Measurements from ENCODE around the gene RABGEF1.
"Not testable (repeated sequence)": the region's sequence is repeated elsewhere in the genome, so short reads cannot be mapped to it uniquely, and the experiment has no call there.

Gene RABGEF1

DNA sequence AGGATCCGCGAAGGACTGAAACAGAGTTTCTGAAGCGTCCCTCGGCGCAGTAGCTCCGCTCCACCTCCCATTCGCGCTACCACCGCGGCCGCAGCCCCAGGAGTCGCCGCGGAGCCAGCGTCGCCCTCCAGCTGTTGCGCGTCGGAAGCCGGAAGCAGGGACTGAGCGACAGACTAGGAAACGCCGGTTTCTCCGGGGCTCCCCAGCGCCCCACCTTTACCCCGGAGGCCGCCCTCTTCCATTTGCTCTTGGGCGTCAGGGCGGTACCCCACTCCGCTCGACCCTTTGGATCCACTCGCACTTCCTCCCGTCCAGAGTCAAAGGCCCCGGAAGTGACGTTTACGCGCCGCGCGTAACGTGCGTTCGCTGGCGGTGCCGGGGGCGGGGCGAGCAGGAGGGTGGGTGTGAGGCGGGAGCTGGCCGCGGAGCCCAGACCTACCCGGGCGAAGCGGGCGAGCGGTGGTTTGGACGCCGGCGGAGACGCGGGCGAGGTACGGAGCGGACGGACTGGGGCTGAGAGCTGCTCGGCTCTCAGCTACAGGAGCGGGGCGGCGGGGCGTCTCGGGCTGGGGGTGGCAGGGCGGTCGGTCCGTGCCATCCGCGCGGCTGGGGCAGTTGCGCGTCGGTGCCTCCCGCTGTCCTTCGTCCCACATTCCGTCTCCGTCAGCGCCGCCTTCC, at the start of gene RABGEF1:
TSS of gene RABGEF1 (plus strand) at position 432 of the 678 bp plus-strand sequence. CDS start 31,167 bp downstream, outside the sequence.
- peak; percentile 97 for DNase-seq

DNA sequence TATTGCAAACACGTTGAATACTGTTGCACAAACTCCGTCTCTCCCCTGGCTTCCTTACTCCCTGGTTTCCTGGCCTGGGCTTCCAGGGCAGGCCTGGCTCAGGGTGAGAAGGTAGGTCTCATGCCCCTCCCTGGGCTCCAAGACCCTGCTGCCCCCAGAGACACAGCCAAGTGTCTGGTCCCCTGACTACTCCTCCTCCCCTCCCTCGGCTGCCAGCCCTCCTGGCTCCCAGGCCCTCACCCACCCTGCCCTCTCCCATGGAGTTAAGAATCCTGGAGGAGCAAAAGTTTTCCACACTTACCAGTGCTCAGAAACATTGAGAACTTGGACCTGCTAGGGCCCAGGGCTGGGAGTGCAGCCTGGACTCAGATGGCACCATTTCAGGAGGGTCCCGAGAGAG, 47.2 kb upstream of the RABGEF1 start:
- no peak for DNase-seq

GRCh38 chr7:66694286-66694685, 46.2 kb upstream of the RABGEF1 start:
- DNase-seq: no peak

GRCh38 chr7:66695417-66695816, 45.1 kb upstream of the RABGEF1 start:
- not testable (repeated sequence) for DNase-seq

- not testable (repeated sequence) for DNase-seq
Measured at GRCh38 chr7:66696134-66696533, 44.4 kb upstream of the RABGEF1 start.

DNA sequence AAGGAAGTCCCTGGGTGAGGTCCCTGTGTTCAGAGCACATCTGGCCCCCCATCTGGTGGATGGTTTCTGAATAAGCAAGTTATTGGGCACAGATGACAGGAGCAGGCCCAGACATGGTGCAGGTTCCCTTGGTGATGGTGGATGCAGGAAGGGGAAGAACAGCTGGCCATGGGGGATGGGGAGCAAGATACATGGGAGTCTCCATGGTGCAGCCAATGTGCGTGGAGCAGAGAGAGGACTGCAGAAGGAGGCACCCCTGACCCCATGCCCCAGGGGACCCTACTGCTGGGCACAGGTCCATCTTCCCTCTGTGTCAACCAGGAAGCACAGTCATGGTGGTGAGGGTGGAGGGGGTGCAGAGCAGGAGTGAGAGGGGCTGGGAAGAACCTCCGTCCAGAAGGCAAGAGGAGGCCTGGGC, 43.8 kb upstream of the RABGEF1 start:
- no peak for DNase-seq

GRCh38 chr7:66697449-66698438, 42.8 kb upstream of the RABGEF1 start:
- no peak for DNase-seq

- no peak for DNase-seq
Measured at GRCh38 chr7:66698652-66699205, 41.8 kb upstream of the RABGEF1 start.

- DNase-seq: no peak
Measured at GRCh38 chr7:66699998-66700397, 40.5 kb upstream of the RABGEF1 start.

- DNase-seq: no peak
Measured at GRCh38 chr7:66700633-66701131, 39.9 kb upstream of the RABGEF1 start.

- no peak for DNase-seq
Measured at GRCh38 chr7:66707825-66708224, 32.7 kb upstream of the RABGEF1 start.

- not testable (repeated sequence) for DNase-seq
Measured at GRCh38 chr7:66710752-66711151, 29.8 kb upstream of the RABGEF1 start.

DNA sequence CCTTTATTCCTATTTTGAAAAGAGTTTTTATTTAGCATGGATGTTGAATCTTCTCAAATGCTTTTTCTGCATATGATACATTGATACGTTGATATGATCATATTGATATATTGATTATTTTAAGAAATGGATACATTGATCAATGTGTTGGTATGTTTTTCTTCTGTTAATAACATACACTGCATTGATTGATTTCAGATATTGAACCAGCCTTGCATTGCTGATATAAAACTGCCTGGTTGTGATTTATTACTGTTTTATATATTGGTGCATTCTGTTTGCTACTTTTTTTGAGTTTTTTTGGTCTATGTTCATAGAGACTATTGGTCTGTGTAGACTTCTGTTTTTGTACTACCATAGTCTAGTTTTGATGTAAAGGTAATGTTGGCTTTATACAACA, 26.8 kb upstream of the RABGEF1 start:
- no peak for DNase-seq

DNA sequence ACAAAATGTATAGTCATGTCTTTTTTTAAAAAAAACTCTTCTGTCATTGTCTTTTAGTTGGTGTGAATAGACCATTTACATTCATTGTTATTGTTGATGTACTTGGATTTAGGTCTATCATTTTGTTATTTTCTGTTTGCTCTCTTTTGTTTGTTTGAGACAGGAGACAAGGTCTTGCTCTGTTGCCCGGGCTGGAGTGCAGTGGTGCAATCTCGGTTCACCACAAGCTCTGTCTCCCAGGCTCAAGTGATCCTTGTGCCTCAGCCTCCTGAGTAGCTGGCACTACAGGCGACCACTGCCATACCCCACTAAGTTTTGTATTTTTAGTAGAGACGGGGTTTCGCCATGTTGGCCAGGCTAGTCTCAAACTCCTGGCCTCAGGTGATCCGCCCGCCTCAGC, 23.9 kb upstream of the RABGEF1 start:
- DNase-seq: not testable (repeated sequence)

- DNase-seq: no peak
Measured at GRCh38 chr7:66720561-66720960, 20.0 kb upstream of the RABGEF1 start.

GRCh38 chr7:66725843-66726242, 14.7 kb upstream of the RABGEF1 start:
- DNase-seq: no peak

DNA sequence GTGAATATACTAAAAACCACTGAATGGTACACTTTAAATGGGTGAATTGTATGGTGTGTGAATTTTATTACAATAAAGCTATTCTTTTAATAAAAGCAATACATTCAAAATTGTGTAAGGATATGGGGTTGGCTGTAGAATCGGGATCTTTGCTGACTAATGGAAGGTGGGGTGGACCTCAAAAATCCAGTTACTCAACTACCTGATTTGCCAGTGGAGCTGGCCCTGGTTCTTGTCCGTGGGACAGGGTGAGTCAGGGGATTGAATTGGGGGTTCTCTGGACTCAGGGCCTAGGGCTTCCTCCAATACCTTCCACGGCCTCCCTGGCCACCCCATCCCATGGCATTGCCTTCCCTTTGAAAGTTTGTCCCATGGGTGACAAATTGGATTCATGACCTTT, 13.5 kb upstream of the RABGEF1 start:
- DNase-seq: no peak

GRCh38 chr7:66728571-66728970, 12.0 kb upstream of the RABGEF1 start:
- no peak for DNase-seq

DNA sequence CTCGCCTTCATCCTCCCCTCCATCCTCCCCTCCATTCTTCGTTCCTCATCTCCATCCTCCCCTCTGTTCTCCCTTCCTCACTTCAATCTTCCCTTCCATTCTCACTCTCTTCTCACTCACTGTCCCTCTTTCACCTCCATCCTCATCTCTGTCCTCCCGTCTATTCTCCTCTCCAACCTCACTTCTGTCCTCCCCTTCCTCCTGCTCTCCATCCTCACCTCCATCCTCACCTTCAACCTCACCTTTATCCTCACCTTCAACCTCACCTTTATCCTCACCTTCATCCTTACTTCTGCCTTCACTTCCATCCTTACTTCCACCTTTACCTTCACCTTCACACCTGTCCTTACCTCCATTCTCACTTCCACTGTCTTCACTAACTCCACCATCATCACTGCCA, 11.3 kb upstream of the RABGEF1 start:
- DNase-seq: no peak

- no peak for DNase-seq
Measured at GRCh38 chr7:66731986-66732385, 8.5 kb upstream of the RABGEF1 start.

GRCh38 chr7:66732439-66732838, 8.1 kb upstream of the RABGEF1 start:
- DNase-seq: no peak

DNA sequence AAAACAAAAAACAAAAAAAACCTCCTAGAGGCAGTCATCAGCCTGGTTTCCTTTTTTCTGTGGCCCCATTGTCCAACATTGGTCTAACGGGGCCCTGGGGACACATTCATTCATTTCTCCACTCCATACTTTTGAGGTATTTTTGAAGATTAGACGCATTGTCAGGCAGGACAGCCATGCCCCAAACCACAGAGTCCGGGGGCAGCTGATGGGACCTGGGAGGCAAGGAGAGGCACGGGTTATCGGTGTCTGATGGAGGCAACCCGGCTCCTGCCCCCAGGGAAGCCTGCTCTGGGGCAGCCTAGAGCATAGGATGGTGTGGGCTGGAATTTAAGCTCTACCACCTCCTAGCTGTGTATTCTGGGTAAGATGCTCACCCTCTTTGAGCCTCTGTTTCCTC, 6.5 kb upstream of the RABGEF1 start:
- no peak for DNase-seq

DNA sequence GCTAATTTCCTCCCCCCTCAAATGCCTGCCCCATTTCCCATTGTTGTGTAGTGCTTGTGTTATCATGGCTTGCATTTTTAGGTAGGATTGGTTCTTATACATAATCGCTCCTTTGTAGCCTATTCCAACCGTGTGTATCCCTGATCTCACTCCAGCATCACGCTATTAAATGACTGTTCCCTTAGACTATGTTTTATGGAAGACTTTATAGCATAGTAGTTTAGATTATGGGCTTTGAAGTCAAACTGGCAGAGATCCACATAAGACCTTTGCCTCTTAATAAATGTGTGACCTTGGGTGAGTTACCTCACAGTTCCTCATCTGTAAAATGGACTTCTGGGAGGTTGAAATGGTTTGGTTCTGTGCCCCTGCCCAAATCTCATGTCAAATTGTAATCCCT, 5.4 kb upstream of the RABGEF1 start:
- DNase-seq: no peak

Measured in activated naive CD4-positive, alpha-beta T cell treated with anti-CD3 and anti-CD28 coated beads, Interleukin-2, amount 50 U/mL, for 16 hours (primary cell).